ENCODE data around the gene IL1RN. TPM values are rescaled to one million over a fixed set of nuclear protein-coding genes. Genes with fewer than 3 reads are reported as not detected.

IL1RN gene
- total RNA-seq, 1 donor, result not detected

DNA sequence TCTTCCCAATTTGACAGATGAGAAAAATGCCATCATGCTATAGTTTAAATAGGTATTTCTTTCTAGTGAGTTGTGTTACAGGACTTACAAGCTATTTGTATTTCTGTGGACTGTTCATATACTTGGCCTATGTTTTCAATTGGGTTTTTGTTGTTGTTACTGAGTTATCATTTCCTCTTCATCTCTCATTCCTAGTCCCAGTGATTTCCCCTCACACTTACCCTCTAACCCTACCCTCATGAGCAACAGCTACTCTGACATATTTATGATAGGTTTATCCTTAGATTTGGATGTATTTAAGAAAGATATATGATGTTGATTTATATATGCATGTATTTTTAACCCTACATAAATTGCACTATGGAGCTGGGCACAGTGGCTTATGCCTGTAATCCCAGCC lies 35.5 kb downstream of the IL1RN start:
- H3K36me3 ChIP-seq (ENCODE audit: insufficient read depth, low read length), result no peaks in the 10 kb centered on the region
- no peak overlapping the region for H3K4me3 ChIP-seq (ENCODE audit: insufficient read depth, low read length)
- TF ChIP-seq, protein P1, sequence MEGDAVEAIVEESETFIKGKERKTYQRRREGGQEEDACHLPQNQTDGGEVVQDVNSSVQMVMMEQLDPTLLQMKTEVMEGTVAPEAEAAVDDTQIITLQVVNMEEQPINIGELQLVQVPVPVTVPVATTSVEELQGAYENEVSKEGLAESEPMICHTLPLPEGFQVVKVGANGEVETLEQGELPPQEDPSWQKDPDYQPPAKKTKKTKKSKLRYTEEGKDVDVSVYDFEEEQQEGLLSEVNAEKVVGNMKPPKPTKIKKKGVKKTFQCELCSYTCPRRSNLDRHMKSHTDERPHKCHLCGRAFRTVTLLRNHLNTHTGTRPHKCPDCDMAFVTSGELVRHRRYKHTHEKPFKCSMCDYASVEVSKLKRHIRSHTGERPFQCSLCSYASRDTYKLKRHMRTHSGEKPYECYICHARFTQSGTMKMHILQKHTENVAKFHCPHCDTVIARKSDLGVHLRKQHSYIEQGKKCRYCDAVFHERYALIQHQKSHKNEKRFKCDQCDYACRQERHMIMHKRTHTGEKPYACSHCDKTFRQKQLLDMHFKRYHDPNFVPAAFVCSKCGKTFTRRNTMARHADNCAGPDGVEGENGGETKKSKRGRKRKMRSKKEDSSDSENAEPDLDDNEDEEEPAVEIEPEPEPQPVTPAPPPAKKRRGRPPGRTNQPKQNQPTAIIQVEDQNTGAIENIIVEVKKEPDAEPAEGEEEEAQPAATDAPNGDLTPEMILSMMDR (IDR thresholded peaks at IDR 0.05; ENCODE audit: extremely low read depth, low read depth, low read length), result no peak
- no peaks in the 10 kb centered on the region for H3K27me3 ChIP-seq (ENCODE audit: insufficient read depth, low read length)
- no peak overlapping the region for H3K4me2 ChIP-seq (ENCODE audit: insufficient read depth, low read length)
- peaks cover 9% of the 10 kb centered on the region for H3K4me1 ChIP-seq (ENCODE audit: insufficient read depth, low read length)
- no peaks in the 10 kb centered on the region for H3K79me2 ChIP-seq (ENCODE audit: insufficient read depth, low read length)
- H3K27ac ChIP-seq (ENCODE audit: low read depth, low read length), result no peak overlapping the region
- no peak overlapping the region for H2AFZ ChIP-seq (ENCODE audit: low read length)
- DNase-seq (ENCODE audit: insufficient read length, low spot score, missing footprints), result no peak
- no peaks in the 10 kb centered on the region for H3K9me3 ChIP-seq (ENCODE audit: low read depth, low read length)
- H4K20me1 ChIP-seq (ENCODE audit: insufficient read depth, low read length), result no peaks in the 10 kb centered on the region

DNA sequence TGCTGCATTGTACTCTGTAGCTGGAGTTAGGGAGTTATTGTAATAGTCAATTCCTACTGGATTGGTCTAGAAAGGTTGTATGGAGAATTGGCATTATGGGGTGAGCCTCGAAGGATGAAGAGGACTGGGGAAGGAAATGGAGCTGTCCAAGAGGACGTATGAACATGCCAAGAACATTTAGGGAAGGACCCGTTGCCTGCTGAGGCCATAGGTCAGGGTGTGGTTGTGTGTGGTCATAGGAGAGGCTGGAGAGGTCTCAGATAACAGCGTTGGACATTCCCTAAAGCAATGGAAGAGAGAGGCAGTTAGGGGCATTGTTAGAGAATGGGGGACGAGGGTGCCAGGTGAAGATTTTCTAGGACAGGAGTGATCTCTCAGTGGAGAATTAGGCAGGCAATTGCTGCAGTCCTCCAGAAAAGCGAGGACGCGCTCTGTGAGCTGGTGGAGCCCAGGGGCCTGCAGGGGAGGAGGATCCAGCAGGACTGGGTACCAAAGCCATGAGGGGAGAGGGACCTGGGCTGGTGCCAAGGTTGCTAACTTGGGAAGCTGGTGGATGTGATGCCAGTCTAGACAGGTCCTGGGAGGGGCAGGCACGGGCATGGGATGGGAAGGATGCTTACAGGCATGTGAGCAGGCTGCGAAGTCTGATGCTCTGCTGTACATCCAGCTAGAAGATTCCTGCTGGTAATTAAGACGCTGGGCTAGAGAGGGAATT lies 37.0 kb downstream of the IL1RN start:
- Histone ChIP-seq H3K4me3 (ENCODE audit: insufficient read depth, low read length) (no peak overlapping the region), H3K4me1 (ENCODE audit: insufficient read depth, low read length) (no peaks in the 10 kb centered on the region), H3K36me3 (ENCODE audit: insufficient read depth, low read length) (no peaks in the 10 kb centered on the region), H3K4me2 (ENCODE audit: insufficient read depth, low read length) (no peak overlapping the region), H3K27ac (ENCODE audit: low read depth, low read length) (no peak overlapping the region), H4K20me1 (ENCODE audit: insufficient read depth, low read length) (no peaks in the 10 kb centered on the region), H2AFZ (ENCODE audit: low read length) (no peak overlapping the region), H3K27me3 (ENCODE audit: insufficient read depth, low read length) (no peaks in the 10 kb centered on the region), H3K9me3 (ENCODE audit: low read depth, low read length) (no peaks in the 10 kb centered on the region), H3K79me2 (ENCODE audit: insufficient read depth, low read length) (no peaks in the 10 kb centered on the region)
- DNase-seq (ENCODE audit: insufficient read length, low spot score, missing footprints), result no peak
- TF ChIP-seq, protein P1 (IDR thresholded peaks at IDR 0.05; ENCODE audit: extremely low read depth, low read depth, low read length), result no peak

DNA sequence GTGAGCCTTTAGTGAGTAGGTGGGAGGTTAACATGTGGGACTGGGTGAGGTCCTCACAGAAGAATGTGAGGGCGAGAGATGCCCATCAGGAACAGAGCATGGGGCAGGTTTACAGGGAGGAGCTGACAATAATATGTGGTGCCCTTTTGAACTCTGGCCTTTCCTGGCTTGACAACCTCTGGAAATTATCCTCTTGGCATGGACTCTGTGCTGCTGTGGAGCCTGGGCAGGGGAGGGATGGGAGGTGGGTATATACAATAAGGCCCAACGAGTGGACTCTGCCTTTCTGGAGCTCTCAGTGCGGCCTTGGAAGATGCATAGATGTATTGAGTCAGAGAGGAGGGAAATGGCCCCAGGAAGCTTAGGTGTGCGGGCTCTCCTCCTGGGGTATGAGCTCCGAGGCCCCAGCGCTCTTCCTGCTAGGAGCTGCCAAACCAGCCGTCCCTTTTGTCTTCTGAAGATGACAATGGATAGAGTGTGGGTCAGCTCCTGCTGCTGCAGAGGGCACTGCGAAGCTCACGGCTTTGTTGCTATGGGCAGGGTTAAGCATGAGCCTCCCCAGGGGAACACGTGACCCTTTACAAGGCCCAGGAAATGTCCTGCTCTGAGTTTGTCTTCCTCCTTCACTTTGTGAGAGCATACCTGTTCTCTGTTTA lies 37.7 kb downstream of the IL1RN start:
- DNase-seq (ENCODE audit: insufficient read length, low spot score, missing footprints), result no peak
- Histone ChIP-seq H3K36me3 (ENCODE audit: insufficient read depth, low read length) (no peaks in the 10 kb centered on the region), H3K27ac (ENCODE audit: low read depth, low read length) (no peak overlapping the region), H3K27me3 (ENCODE audit: insufficient read depth, low read length) (no peaks in the 10 kb centered on the region), H3K79me2 (ENCODE audit: insufficient read depth, low read length) (no peaks in the 10 kb centered on the region), H3K9me3 (ENCODE audit: low read depth, low read length) (no peaks in the 10 kb centered on the region), H3K4me1 (ENCODE audit: insufficient read depth, low read length) (no peaks in the 10 kb centered on the region), H3K4me2 (ENCODE audit: insufficient read depth, low read length) (no peak overlapping the region), H3K4me3 (ENCODE audit: insufficient read depth, low read length) (no peak overlapping the region), H2AFZ (ENCODE audit: low read length) (no peak overlapping the region), H4K20me1 (ENCODE audit: insufficient read depth, low read length) (no peaks in the 10 kb centered on the region)
- TF ChIP-seq, protein P1 (IDR thresholded peaks at IDR 0.05; ENCODE audit: extremely low read depth, low read depth, low read length), result no peak

DNA sequence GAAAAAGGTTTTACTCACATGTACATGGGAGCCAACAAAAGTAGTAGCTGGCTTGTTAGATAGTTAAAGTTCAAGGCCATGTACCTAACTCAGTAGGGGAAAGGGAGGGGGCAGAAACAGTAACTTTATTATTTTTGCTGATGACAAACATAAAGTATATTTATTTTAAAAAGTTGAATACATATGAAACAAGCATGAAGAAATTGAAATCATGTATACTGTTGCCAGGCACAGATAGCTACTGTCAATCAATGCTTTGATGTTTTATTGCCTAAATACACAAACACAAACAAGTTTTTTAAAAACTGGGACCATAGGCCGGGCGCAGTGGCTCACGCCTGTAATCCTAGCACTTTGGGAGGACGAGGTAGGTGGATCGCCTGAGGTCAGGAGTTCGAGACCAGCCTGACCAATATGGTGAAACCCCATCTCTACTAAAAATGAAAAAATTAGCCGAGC lies 38.8 kb downstream of the IL1RN start:
- Histone ChIP-seq H3K4me2 (ENCODE audit: insufficient read depth, low read length) (no peak overlapping the region), H4K20me1 (ENCODE audit: insufficient read depth, low read length) (no peaks in the 10 kb centered on the region), H3K4me1 (ENCODE audit: insufficient read depth, low read length) (no peaks in the 10 kb centered on the region), H3K27me3 (ENCODE audit: insufficient read depth, low read length) (no peaks in the 10 kb centered on the region), H2AFZ (ENCODE audit: low read length) (no peak overlapping the region), H3K27ac (ENCODE audit: low read depth, low read length) (no peak overlapping the region), H3K9me3 (ENCODE audit: low read depth, low read length) (no peaks in the 10 kb centered on the region), H3K79me2 (ENCODE audit: insufficient read depth, low read length) (no peaks in the 10 kb centered on the region), H3K36me3 (ENCODE audit: insufficient read depth, low read length) (no peaks in the 10 kb centered on the region), H3K4me3 (ENCODE audit: insufficient read depth, low read length) (no peak overlapping the region)
- no peak for DNase-seq (ENCODE audit: insufficient read length, low spot score, missing footprints)
- TF ChIP-seq, protein P1 (IDR thresholded peaks at IDR 0.05; ENCODE audit: extremely low read depth, low read depth, low read length), result no peak
